Measurements from ENCODE around the gene SH2B2.
"Not testable (repeated sequence)": the region's sequence is repeated elsewhere in the genome, so short reads cannot be mapped to it uniquely, and the experiment has no call there.

GRCh38 chr7:102335574-102335973 lies 48.9 kb downstream of the SH2B2 start:
- not testable (repeated sequence) for TF ChIP-seq EZH2phosphoT487 (IDR thresholded peaks at IDR 0.05; ENCODE audit: insufficient read depth, low read depth); EZH2 (IDR thresholded peaks at IDR 0.05; ENCODE audit: insufficient read depth, poor library complexity, severe bottlenecking)
